Esophagus muscularis mucosa (tissue), 4 donors: ENCODE results near the gene CTDSP1. TPM values are rescaled to one million over a fixed set of nuclear protein-coding genes. Genes with fewer than 3 reads are reported as not detected.

Experiments
- DNase-seq: peaks from one replicate; pipeline ENCODE4 v3.0.0-alpha.2; 2017; ENCODE audit errors: extremely low spot score
- H3K27ac ChIP-seq, 4 donors: fragments of 200-600 bp; sonication (generic); replicated peaks in 1 of 4; 1 replicate in 3 of 4; 2 replicates in 1 of 4; pipeline ENCODE4 v1.5.1; 2016 to 2019; ENCODE audit warnings: mild to moderate bottlenecking in 1 of 4
- H3K27me3 ChIP-seq, 4 donors: fragments of 200-600 bp; sonication (generic); one replicate each; pipeline versions ENCODE4 v1.5.1 to v1.6.0; 2016 to 2019
- H3K36me3 ChIP-seq, 4 donors: fragments of 200-600 bp; sonication (generic); one replicate each; pipeline ENCODE4 v1.5.1; 2016 to 2019
- H3K4me1 ChIP-seq, 4 donors: fragments of 200-600 bp; sonication (generic); one replicate each; pipeline ENCODE4 v1.5.1; 2016 to 2019
- H3K4me3 ChIP-seq, 4 donors: fragments of 200-600 bp; sonication (generic); 1 replicate in 2 of 4; 2 replicates in 2 of 4; pipeline ENCODE4 v1.5.1; 2016 to 2019; ENCODE audit warnings: mild to moderate bottlenecking in 4 of 4, moderate library complexity in 1 of 4
- H3K9me3 ChIP-seq, 4 donors: fragments of 200-600 bp; sonication (generic); 1 replicate in 3 of 4; 2 replicates in 1 of 4; pipeline ENCODE4 v1.5.1; 2016 to 2019
- CTCF ChIP-seq, 3 experiments: fragments of 200-600 bp in 2 of 3; fragments of 450-650 bp in 1 of 3; sonication (generic) in 2 of 3; IDR thresholded peaks; one replicate each; pipeline ENCODE4 v1.5.1; 2017 to 2019; ENCODE audit warnings: antibody characterized with exemption in 3 of 3, mild to moderate bottlenecking in 2 of 3, moderate library complexity in 1 of 3
- EP300 ChIP-seq: sonication (generic); formaldehyde crosslinking; IDR thresholded peaks from one replicate; pipeline ENCODE4 v1.6.1; 2017; ENCODE audit warnings: antibody characterized with exemption
- POLR2A ChIP-seq: fragments of 450-650 bp; IDR thresholded peaks from one replicate; pipeline ENCODE4 v1.6.1; 2017; ENCODE audit warnings: antibody characterized with exemption, moderate library complexity, mild to moderate bottlenecking, low read depth
- POLR2AphosphoS5 ChIP-seq, 2 donors: sonication (generic); formaldehyde crosslinking; IDR thresholded peaks; one replicate each; pipeline ENCODE4 v1.6.1; 2017; ENCODE audit warnings: antibody characterized with exemption in 2 of 2
- WGBS: methylation state at CpG from one replicate; pipeline ENCODE4 v1.1.5; 2018; 5-methylcytosine and 5-hydroxymethylcytosine counted together
- intact Hi-C: fragments of 100-400 bp; cut with DNase I; formaldehyde crosslinking; loops from one replicate; pipeline ENCODE4 v1.15.1; 2023
- total RNA-seq, 4 donors: library from RNA; depleted of rRNA; stranded (reverse); fragments of >200 nt; gene quantifications; one replicate each; pipeline versions ENCODE4 v1.1.0 to v1.2.1, GENCODE V29; 2016

Gene CTDSP1
- total RNA-seq, 4 donors from 2014 or later: 121 to 176 (median 137) TPM

- peaks cover 53 to 70% (median 68%) of the 10 kb centered on the region in 4 donors for H3K4me1 ChIP-seq
- peak overlapping the region; percentile 51 to 62 (median 56) for H3K4me3 ChIP-seq
- peak overlapping the region; percentile 81 to 90 (median 86) for H3K27ac ChIP-seq
- TF ChIP-seq POLR2AphosphoS5 (IDR thresholded peaks at IDR 0.05): no peak
- TF ChIP-seq POLR2A: no peak
- TF ChIP-seq CTCF (IDR thresholded peaks at IDR 0.05): no peak
- no peak for TF ChIP-seq EP300
- intact Hi-C loops: loop anchor here (5.0 kb wide), 3 partner anchors 62 to 257 kb away; partner anchors contain the start of genes CNOT9 and USP37
- DNase-seq: no peak
- WGBS: 0% methylated on average over 5 of the region's 15 CpGs
- no peaks in the 10 kb centered on the region for H3K27me3 ChIP-seq
- H3K9me3 ChIP-seq: no peaks in the 10 kb centered on the region
- H3K36me3 ChIP-seq: peaks cover 26 to 41% (median 41%) of the 10 kb centered on the region in 4 donors
Measured at GRCh38 chr2:218405746-218406208, 6.1 kb downstream of the CTDSP1 start.

- Histone ChIP-seq H3K4me1 (peaks cover 47 to 64% (median 62%) of the 10 kb centered on the region in 4 donors), H3K4me3 (peak overlapping the region; percentile 51 to 62 (median 56)), H3K36me3 (peaks cover 26 to 40% (median 38%) of the 10 kb centered on the region in 4 donors), H3K27me3 (no peaks in the 10 kb centered on the region), H3K9me3 (no peaks in the 10 kb centered on the region), H3K27ac (peak overlapping the region; percentile 81 to 90 (median 88))
- intact Hi-C loops: loop anchor here (5.0 kb wide), 3 partner anchors 61 to 256 kb away; partner anchors contain the start of genes CNOT9 and USP37
- TF ChIP-seq CTCF (IDR thresholded peaks at IDR 0.05): peak; percentile 74 to 87 (median 77)
- no peak for TF ChIP-seq EP300
- TF ChIP-seq POLR2A: no peak
- peak; percentile 68 to 77 for TF ChIP-seq POLR2AphosphoS5 (IDR thresholded peaks at IDR 0.05)
- peak; percentile 98 for DNase-seq
- under 1% methylated on average over 35 of the region's 56 CpGs for WGBS
Measured at GRCh38 chr2:218406209-218406948, 6.7 kb downstream of the CTDSP1 start.

GRCh38 chr2:218406949-218407618 is 7.4 kb downstream of the CTDSP1 start:
- no peaks in the 10 kb centered on the region for H3K27me3 ChIP-seq
- peak; percentile 56 to 79 for TF ChIP-seq POLR2AphosphoS5 (IDR thresholded peaks at IDR 0.05)
- TF ChIP-seq POLR2A: no peak
- TF ChIP-seq CTCF (IDR thresholded peaks at IDR 0.05): no peak
- no peak for TF ChIP-seq EP300
- H3K36me3 ChIP-seq: peaks cover 24 to 33% (median 31%) of the 10 kb centered on the region in 4 donors
- H3K9me3 ChIP-seq: no peaks in the 10 kb centered on the region
- H3K4me1 ChIP-seq: peaks cover 40 to 57% (median 55%) of the 10 kb centered on the region in 4 donors
- intact Hi-C loops: loop anchor here (5.0 kb wide), 3 partner anchors 60 to 255 kb away; partner anchors contain the start of genes CNOT9 and USP37
- peak; percentile 93 for DNase-seq
- peak overlapping the region; percentile 81 to 90 (median 88) for H3K27ac ChIP-seq
- WGBS: 10% methylated on average over 12 of the region's 13 CpGs
- peak overlapping the region; percentile 51 to 62 (median 56) for H3K4me3 ChIP-seq

- Histone ChIP-seq H3K4me3 (peak overlapping the region in 1 of 4 donors; percentile 51), H3K9me3 (no peaks in the 10 kb centered on the region), H3K36me3 (peaks cover 18 to 27% (median 25%) of the 10 kb centered on the region in 4 donors), H3K27me3 (no peaks in the 10 kb centered on the region), H3K4me1 (peaks cover 36 to 51% (median 49%) of the 10 kb centered on the region in 4 donors), H3K27ac (peak overlapping the region; percentile 81 to 90 (median 88))
- WGBS: 86% methylated on average over 8 of the region's 8 CpGs
- no peak for TF ChIP-seq POLR2A
- intact Hi-C loops: loop anchor here (5.0 kb wide), 3 partner anchors 60 to 255 kb away; partner anchors contain the start of genes CNOT9 and USP37
- DNase-seq: no peak
Measured at GRCh38 chr2:218407717-218408116, 8.0 kb downstream of the CTDSP1 start.

- intact Hi-C loops: no loop called here
- no peaks in the 10 kb centered on the region for H3K36me3 ChIP-seq
- TF ChIP-seq POLR2A (no peak), CTCF (IDR thresholded peaks at IDR 0.05) (no peak), EP300 (no peak), POLR2AphosphoS5 (IDR thresholded peaks at IDR 0.05) (no peak)
- no peaks in the 10 kb centered on the region for H3K4me1 ChIP-seq
- H3K27ac ChIP-seq: no peak overlapping the region
- DNase-seq: no peak
- no peak overlapping the region for H3K4me3 ChIP-seq
- no peaks in the 10 kb centered on the region for H3K27me3 ChIP-seq
- WGBS: 93% methylated on average over 5 of the region's 5 CpGs
- no peaks in the 10 kb centered on the region for H3K9me3 ChIP-seq
Measured at GRCh38 chr2:218418321-218418716, 18.7 kb downstream of the CTDSP1 start.
